ENCODE measurements around the gene UACA.
"Not testable (repeated sequence)": the region's sequence is repeated elsewhere in the genome, so short reads cannot be mapped to it uniquely, and the experiment has no call there.

UACA gene

GRCh38 chr15:70750203-70750869 lies 13.0 kb downstream of the UACA start:
- DNase-seq (ENCODE audit: low spot score): no peak

DNA sequence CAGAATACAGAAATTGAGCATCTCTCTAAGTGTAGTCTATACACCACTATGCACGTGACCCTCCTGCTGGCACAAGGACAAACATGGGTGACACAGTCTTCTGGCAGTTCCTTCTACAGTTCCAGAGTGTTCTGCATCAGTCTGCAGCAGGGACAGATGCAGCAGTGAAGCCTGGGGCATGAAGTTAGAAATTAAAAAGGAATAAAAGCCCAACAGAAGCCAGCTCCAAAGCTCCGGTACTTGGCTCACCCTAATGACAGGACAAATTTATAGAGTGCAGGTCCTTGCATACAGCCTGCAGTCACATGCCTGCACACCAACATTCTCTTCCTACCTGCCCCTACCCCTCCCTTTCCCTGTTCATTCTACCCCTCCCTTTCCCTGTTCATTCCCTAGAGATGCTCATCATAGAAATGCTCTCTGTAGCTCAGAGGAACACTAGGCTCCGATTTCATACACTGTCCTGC lies 15.0 kb downstream of the UACA start:
- no peak for DNase-seq (ENCODE audit: low spot score)

DNA sequence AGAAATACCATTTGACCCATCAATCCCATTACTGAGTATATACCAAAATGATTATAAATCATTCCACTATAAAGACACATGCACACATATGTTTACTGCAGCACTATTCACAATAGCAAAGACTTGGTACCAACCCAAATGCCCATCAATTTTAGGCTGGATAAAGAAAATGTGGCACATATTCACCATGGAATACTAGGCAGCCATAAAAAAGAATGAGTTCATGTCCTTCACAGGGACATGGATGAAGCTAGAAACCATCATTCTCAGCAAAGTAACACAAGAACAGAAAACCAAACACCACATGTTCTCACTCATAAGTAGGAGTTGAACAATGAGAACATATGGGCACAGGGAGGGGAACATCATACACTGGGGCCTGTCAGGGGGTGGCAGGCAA lies 16.8 kb downstream of the UACA start:
- not testable (repeated sequence) for DNase-seq (ENCODE audit: low spot score)

DNA sequence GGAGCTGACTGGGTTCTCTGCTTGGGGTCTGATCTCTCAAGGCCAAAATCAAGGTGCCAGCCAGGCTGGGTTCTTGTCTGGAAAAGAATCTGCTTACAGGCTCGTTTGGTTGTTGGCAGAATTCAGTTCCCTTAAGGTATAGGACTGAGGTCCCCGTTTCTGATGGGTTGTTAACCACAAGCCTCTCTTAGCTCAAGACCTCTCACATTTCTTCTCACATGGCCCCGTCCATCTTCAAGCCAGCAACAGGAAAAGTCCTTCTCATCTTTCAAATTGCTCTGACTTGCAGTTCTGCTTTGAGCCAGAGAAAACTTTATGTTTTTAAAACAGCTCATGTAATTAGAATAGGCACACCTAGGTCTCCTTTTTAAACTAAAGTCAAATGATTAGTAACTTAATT lies 20.4 kb downstream of the UACA start:
- DNase-seq (ENCODE audit: low spot score): no peak

DNA sequence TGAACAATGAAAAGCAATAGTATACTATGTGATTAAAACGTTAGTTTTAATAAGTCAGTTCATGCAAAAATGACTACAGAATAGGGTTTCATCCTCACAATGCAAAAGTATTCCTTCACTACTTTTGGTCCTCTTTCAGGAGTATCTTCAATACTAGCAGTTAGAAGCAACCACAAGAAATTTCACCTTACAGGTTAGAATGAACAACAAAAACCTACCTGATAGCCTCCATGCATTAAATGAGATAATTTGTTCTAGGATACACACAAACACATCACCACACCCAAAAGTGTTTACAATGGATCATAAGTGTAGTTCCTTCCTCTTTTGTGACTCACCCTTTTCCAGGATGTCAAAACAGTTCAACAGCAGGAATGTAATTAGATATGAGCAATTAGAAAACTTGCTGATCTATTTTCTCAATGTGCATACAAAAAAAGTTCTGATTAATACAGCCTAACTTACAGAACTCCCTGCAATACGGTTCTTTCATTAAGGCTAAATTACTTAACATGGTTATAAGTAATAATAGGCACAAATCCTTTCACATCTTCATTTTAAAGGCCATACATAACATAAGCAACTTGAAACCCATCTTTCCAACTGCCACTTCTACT lies 21.6 kb downstream of the UACA start:
- no peak for DNase-seq (ENCODE audit: low spot score)

- DNase-seq (ENCODE audit: low spot score): no peak
Observed at GRCh38 chr15:70741107-70741531, 22.2 kb downstream of the UACA start.

DNA sequence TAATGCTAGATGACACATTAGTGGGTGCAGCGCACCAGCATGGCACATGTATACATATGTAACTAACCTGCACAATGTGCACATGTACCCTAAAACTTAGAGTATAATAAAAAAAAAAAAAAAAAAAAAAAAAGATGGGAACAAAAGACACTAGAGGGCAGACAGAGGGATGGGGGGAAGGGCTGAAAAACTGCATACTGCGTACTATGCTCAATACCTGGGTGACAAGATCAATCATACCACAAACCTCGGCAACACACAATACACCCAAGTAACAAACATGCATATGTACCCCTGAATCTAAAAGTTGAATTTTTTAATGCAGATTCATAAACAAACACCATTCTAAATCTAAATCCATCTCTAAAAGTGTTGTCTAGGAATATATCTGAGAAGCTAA lies 28.3 kb downstream of the UACA start:
- not testable (repeated sequence) for DNase-seq (ENCODE audit: low spot score)

- DNase-seq (ENCODE audit: low spot score): no peak
Observed at GRCh38 chr15:70729164-70729563, 34.2 kb downstream of the UACA start.

DNA sequence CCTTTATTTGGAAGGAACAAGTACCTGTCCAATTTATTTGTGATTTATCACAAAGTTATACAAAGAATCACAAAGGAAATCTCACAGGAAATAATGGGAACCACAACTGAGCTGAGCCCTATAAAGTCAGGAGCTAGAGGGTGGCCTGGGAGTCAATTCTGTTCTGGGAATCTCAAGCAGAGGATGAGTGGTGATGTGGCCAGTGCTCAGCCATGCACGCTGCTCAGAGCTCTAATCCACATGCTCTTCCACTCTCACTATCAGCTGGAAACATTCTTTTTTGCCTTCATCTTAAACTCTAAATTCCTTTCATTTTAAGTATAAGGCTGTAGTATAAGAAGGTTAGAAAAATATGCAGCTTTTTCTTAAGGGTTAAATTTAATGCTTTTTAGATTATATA lies 36.6 kb downstream of the UACA start:
- no peak for DNase-seq (ENCODE audit: low spot score)

- no peak for DNase-seq (ENCODE audit: low spot score)
Observed at GRCh38 chr15:70723927-70724326, 39.4 kb downstream of the UACA start.

DNA sequence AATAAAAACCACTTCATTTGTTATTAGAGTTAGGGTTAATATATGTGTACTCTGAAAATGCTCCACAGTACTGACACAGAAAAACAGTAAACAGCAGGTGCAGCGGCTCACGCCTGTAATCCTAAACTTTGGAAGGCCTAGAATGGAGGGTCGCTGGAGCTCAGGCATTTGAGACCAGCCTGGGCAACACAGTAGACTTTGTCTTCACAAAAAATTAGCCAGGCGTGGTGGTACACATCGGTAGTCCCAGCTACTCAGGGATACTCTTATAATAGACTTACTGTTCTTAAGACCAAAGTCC lies 40.3 kb downstream of the UACA start:
- DNase-seq (ENCODE audit: low spot score): no peak

DNA sequence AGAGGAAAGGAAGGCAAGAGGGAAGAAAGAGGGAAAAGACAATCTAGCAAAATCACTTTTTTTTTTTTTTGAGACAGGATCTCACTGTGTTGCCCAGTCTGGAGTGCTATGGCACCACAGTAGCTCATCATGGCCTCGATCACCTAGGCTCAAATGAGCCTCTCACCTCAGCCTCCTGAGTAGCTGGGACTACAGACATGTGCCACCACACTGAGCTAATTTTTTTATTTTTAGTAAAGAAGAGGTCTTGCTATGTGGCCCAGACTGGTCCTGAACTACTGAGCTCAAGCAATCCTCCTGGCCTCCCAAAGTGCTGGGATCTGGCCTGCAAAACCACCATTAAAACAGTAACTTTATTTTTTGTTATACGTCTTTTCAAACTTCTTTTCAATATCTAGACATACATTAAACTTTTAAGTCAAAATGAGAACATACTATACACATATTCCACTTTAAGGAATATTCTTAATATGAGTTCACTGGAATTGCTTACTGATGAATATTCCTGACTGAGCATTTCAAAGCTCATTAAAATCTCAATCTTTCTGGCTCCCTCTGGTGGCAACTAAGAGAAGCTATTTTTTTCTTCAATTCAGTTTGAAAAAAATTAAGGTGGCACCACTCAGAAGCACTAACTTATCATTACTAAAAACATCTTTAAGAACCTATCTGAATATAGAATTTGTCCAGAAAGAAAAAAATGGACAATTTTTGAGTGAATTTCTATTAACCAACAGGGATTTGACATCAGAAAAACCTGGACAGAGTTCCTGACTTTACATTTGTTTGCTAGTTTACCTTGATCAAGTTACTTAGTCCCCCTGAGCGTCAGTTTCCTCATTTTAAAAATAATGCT lies 40.9 kb downstream of the UACA start:
- no peak for DNase-seq (ENCODE audit: low spot score)

GRCh38 chr15:70720228-70721016 lies 42.9 kb downstream of the UACA start:
- DNase-seq (ENCODE audit: low spot score): no peak

- no peak for DNase-seq (ENCODE audit: low spot score)
Observed at GRCh38 chr15:70717237-70717793, 46.0 kb downstream of the UACA start.

- no peak for DNase-seq (ENCODE audit: low spot score)
Observed at GRCh38 chr15:70715840-70716485, 47.4 kb downstream of the UACA start.

GRCh38 chr15:70714565-70714964 lies 48.8 kb downstream of the UACA start:
- no peak for DNase-seq (ENCODE audit: low spot score)

- no peak for DNase-seq (ENCODE audit: low spot score)
Observed at GRCh38 chr15:70714015-70714414, 49.3 kb downstream of the UACA start.

DNA sequence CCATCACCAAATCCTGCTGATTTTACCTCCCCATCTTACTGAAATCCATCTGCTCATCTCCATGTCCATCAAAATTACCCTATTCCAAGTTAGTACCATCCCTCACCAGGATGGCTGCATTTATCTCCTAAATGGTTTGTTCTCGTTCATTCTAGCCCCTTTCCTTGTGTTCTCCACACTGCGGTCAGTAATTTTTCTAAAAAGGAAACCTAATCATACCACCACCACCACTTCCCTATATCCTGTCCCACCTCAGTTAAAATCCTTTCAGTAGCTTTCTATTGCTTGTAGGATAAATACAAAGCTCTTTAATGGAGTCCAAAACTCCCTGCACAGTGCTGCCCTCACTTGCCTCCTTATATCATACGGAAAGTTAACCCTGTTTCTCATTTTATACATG lies 51.1 kb downstream of the UACA start:
- no peak for DNase-seq (ENCODE audit: low spot score)

- DNase-seq (ENCODE audit: low spot score): no peak
Observed at GRCh38 chr15:70710714-70711113, 52.6 kb downstream of the UACA start.

GRCh38 chr15:70708839-70709238 lies 54.5 kb downstream of the UACA start:
- no peak for DNase-seq (ENCODE audit: low spot score)

DNA sequence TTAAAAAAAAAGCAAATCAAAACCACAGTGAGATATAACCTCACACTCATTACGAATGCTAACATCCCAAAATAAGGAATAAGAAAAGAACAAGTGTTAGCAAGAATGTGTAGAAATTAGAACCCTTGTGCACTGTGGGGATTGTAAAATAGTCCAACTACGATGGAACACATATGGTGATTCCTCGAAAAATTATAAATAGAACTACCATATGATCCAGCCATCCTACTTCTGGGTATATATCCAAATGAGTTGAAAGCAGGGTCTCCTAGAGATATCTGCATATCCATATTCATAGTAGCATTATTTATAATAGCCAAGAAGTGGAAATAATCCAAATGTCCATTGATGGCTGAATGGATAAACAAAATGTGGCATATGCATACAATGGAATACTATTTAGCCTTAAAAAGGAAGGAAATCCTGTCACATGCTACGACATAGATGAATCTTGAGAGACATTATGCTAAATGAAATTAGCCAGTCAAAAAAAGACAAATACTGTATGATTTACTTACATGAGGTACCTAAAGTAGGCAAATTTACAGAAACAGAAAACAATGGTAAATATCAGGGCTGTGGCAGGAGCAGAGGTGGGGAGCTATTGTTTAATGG lies 55.6 kb downstream of the UACA start:
- no peak for DNase-seq (ENCODE audit: low spot score)

Measured in ecto neural progenitor cell (in vitro differentiated cells).